Testis (tissue), 2 donors: ENCODE results near the gene PRRG3.

Experiments
- CTCF ChIP-seq, 3 experiments: fragments of 450-650 bp in 2 of 3; fragments of 200-600 bp in 1 of 3; sonication (generic) in 1 of 3; IDR thresholded peaks; one replicate each; pipeline ENCODE4 v1.5.1; 2016 to 2019; ENCODE audit warnings: antibody characterized with exemption in 3 of 3, mild to moderate bottlenecking in 2 of 3, moderate library complexity in 1 of 3
- POLR2A ChIP-seq: fragments of 450-650 bp; IDR thresholded peaks from one replicate; pipeline ENCODE4 v1.6.1; 2017; ENCODE audit warnings: antibody characterized with exemption, mild to moderate bottlenecking, moderate library complexity

- TF ChIP-seq POLR2A (no peak), CTCF (IDR thresholded peaks at IDR 0.05) (peak; percentile 31 to 47 (median 45))
Observed at GRCh38 chrX:151713849-151714248, 18.6 kb downstream of the PRRG3 start.
